GM19438 (cell line): ENCODE measurements around the gene RPL19.

Experiments used
- ATAC-seq: cut with Tn5 transposase; IDR thresholded peaks from one replicate; pipeline ENCODE4 v1.9.1; 2021; ENCODE audit warnings: low read depth; ENCODE audit not compliant: unreplicated experiment

Gene RPL19

GRCh38 chr17:39196241-39196807 is 3.8 kb upstream of the RPL19 start:
- no peak for ATAC-seq

DNA sequence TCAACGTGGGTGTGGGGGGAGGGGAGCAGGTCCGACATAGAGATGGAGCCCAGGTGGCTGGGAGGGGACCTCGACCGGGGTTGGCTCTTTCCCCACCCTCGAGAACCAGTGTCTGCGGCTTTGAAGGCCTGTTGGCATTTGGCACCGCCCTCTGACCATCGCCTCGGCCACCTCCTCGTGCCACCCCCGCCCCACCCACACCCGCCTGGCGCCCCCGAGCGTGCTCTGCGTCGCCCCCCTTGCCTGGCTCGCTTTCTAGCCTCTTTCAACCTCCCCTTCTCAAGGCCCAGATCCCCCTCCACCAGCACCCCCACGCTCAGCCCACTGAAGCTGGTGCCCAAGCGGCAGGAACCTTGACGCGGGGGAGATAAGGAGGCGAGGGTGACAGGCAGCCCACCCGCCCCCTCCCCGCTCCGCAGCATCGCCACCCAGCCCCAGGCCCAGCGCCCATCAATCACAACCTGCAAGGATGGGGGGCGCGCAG is 3.2 kb upstream of the RPL19 start:
- ATAC-seq, result no peak

DNA sequence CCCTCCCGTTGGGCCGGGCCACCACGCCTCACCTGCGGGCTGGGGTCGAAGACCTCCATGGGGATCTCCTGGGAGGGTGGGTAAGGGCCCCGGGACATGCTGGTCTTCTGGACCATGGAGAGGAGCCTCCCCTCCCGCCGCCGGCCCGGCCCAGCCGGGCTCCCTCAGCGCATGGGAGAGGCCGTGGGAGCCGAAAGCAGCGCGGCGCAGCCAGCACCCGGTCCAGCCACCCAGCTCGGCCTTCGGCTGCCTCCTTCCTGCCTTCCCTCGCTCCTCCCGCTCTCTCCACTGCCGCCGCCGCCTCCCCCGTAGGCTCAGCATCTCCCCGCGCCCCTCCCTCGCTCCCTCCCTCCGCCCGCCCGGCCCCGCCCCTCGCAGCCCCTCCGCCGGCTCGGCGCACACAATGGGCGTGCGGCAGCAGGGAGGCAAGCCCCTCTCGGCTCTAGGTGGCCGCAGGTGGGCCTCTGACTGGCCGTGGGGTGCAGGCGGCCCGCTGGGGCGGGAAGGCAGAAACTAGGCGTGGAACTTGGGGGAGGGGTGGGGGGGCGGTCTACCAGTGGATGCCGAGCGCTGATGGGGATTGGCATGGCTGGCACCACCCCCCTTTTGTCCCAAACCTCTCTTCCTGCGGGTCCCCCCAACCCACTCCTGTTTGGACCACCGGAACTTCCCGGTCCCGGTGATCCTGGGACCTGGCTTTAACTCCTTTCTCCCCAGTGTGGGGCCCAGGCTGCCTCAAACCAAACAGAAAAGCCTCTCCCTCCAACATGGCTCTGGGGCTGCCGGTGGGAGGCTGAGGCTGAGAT is 2.5 kb upstream of the RPL19 start, which contains the start of gene CACNB1:
TSS of gene CACNB1 (minus strand) at position 290 of the 806 bp plus-strand sequence. CDS start at position 116, 174 bp downstream.
- ATAC-seq, result no peak

- no peak for ATAC-seq
Observed at GRCh38 chr17:39198186-39198566, 1.9 kb upstream of the RPL19 start.

GRCh38 chr17:39199820-39200069 is 338 bp upstream of the RPL19 start:
- ATAC-seq, result peak; percentile 48

GRCh38 chr17:39200957-39201510 is 951 bp downstream of the RPL19 start:
- ATAC-seq, result no peak

DNA sequence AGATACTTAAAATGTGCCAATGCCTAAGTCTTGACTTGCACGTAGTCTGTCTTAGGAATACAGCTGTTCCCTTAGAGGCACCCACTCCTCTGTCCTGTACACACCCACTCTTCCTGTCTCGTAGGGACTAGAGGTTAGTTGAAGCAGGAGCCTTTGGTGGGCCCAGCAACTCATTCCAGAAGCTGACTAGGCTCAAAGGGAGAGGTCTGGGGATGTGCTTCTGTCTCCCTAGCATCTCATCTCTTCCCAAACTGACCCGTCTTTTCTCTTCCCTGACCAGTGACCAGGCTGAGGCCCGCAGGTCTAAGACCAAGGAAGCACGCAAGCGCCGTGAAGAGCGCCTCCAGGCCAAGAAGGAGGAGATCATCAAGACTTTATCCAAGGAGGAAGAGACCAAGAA is 4.2 kb downstream of the RPL19 start:
- ATAC-seq, result no peak

- no peak for ATAC-seq
Observed at GRCh38 chr17:39205112-39205526, 5.0 kb downstream of the RPL19 start.

GRCh38 chr17:39208136-39208535 is 8.1 kb downstream of the RPL19 start:
- ATAC-seq, result no peak

DNA sequence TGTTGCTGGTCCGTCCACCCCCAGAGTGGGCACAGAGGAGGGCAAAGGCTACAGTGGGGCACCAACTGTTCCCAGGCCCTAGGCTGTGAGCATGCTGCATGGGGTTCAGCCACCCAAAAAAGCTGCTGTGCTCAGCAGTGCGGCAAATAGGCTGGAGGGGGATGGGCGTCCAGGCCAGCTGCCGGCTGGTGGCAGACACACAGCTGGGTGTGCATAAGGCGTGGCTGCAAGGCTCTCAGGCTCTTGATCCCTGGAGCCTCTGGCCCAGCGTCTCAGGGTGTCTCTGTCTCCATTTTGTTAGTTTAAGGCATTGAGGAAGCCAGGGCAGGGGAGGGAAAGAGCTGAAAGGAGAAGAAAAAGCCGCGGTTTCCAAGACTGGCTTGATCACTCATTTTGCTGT is 8.8 kb downstream of the RPL19 start:
- ATAC-seq, result peak; percentile 50

- ATAC-seq, result no peak
Observed at GRCh38 chr17:39209317-39210092, 9.4 kb downstream of the RPL19 start.

DNA sequence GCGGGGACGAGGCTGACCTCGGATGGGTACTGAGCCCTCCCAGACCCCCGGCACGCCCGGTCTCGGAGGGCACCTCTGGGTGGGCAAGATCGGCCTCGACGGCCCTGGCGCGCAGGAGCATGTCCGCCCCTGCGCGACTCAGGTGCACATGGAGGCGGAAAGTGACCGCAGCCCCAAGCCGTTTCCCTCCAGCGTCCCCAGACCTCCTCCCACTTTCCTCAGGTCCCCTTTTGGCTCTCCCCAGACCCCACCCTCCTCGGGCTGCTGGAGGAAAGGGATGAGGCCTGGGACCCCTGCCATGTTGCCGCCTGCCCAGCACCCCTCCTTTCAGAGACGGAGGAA is 10.0 kb downstream of the RPL19 start:
- no peak for ATAC-seq

- no peak for ATAC-seq
Observed at GRCh38 chr17:39212195-39212810, 12.2 kb downstream of the RPL19 start.

- ATAC-seq, result no peak
Observed at GRCh38 chr17:39212841-39213480, 12.9 kb downstream of the RPL19 start.

DNA sequence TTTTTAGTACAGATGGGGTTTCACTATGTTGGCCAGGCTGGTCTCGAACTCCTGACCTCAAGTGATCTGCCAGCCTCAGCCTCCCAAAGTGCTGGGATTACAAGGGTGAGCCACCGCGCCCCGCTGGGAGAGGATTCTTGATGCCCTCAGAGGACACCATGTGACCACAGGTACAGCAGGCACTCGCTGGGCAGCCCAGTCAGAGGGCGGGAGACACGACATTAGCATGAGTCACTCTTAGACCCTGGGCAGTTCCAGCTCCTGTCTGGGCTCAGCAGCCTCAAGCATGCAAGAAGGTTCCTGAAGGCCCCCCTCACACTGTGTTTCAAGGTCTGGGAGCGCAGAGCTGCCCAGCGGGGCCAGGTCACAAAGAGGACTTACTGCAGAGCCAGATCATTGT is 13.8 kb downstream of the RPL19 start:
- ATAC-seq, result no peak

GRCh38 chr17:39217734-39218369 is 17.8 kb downstream of the RPL19 start:
- ATAC-seq, result no peak

GRCh38 chr17:39218906-39219305 is 18.8 kb downstream of the RPL19 start:
- ATAC-seq, result no peak

- ATAC-seq, result no peak
Observed at GRCh38 chr17:39219647-39220154, 19.6 kb downstream of the RPL19 start.

DNA sequence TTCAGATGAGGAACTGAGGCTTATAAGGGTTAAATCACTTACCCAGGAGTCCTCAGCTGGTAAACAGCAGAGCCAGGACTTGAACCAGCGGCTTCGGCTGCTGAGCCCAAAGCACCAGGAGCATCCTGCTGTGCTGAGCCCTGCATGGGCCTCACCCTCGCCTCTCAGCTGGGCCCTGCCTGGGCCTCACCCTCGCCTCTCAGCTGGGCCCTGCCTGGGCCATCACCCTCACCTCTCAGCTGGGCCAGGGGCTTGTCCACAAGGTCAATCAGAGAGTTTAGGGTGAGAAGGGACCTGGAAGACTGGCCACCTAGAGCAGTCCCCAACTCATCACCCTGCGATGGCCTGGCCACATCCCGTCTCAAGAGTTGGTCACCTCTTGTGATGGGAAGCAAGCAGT is 21.5 kb downstream of the RPL19 start:
- no peak for ATAC-seq

DNA sequence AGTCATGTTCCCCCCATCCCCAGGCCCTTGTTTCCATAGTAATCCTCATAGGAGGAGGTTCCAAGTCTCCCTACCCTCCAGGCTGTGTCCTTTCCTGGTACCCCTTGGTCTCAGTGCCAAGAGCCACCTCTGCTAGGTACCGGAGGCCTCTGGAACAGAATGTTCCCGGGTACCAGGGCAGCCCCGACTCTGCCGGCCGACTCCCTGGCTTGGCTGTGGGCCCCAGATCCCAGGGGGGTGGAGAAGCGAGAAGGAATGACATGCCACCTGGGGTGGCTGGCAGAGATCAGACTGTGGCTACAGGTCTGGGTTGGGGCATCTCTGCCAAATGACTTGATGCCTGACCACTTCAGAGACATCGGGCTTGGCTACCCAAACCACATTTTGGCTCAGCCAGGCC is 22.1 kb downstream of the RPL19 start:
- ATAC-seq, result no peak
